HepG2 (cell line): ENCODE data around the gene RBBP8NL. TPM values are rescaled to one million over a fixed set of nuclear protein-coding genes. Genes with fewer than 3 reads are reported as not detected.

ENCODE experiments used
- ATAC-seq: fragments of 200-7000 bp; cut with Tn5 transposase; 3 replicates; pipeline ENCODE4 v1.9.1; 2020; ENCODE audit warnings: mild to moderate bottlenecking, moderate library complexity
- BruUV-seq: library from RNA; stranded (reverse); fragments of 400-500 nt; replicated peaks from 2 replicates; lab custom pipeline; 2021; lab: Mats Ljungman, UMichigan
- CTCF ChIA-PET: fragments of 300-600 bp; formaldehyde crosslinking; extraction: SDS; loops from one replicate; lab custom pipeline; 2021; ENCODE audit warnings: low total read pairs, inconsistent platforms, low intra/inter-chr PET ratio; lab: Yijun Ruan, JAX
- POLR2A ChIA-PET: fragments of 350-600 bp; sonication (Branson Sonifier 250); formaldehyde crosslinking; loops from one replicate; lab custom pipeline; 2020; ENCODE audit warnings: antibody characterized with exemption, inconsistent platforms; lab: Yijun Ruan, JAX
- DNase-seq: peaks from one replicate; pipeline ENCODE4 v3.0.0-alpha.2; 2015; ENCODE audit warnings: low spot score
- FAIRE-seq: peaks from 3 replicates; lab custom pipeline; 2011; peaks lifted over from hg19 to GRCh38; lab: Jason Lieb, UNC
- H2AFZ ChIP-seq: one replicate; pipeline ENCODE4 v1.6.1; 2011; ENCODE audit warnings: low read length, inconsistent platforms
- H3K27ac ChIP-seq: fragments of 300-600 bp; 3 replicates; pipeline ENCODE4 v1.8.0; 2011; ENCODE audit warnings: mixed run types, mild to moderate bottlenecking, mixed read lengths, low read length, inconsistent platforms; ENCODE audit not compliant: insufficient read depth; ENCODE audit errors: extremely low read length
- H3K27me3 ChIP-seq, 2 experiments: fragments of 200-600 bp in 1 of 2; 2 replicates in 1 of 2; 3 replicates in 1 of 2; pipeline versions ENCODE4 v1.6.0 to v1.8.0; 2011; ENCODE audit warnings: low read length in 2 of 2, mild to moderate bottlenecking in 2 of 2, moderate library complexity in 2 of 2, inconsistent platforms in 1 of 2; ENCODE audit not compliant: insufficient read depth in 2 of 2, control insufficient read depth in 1 of 2
- H3K36me3 ChIP-seq, 2 experiments: fragments of 200-600 bp in 1 of 2; replicated peaks in 1 of 2; 2 replicates in 1 of 2; 3 replicates in 1 of 2; pipeline versions ENCODE4 v1.5.1 to v1.8.0; 2011; ENCODE audit warnings: low read length in 2 of 2, inconsistent platforms in 1 of 2; ENCODE audit not compliant: insufficient read depth in 2 of 2, control insufficient read depth in 1 of 2
- H3K4me1 ChIP-seq: 2 replicates; pipeline ENCODE4 v1.5.1; 2012; ENCODE audit warnings: low read length, inconsistent platforms; ENCODE audit not compliant: insufficient read depth
- H3K4me2 ChIP-seq: 2 replicates; pipeline ENCODE4 v1.6.0; 2011; ENCODE audit warnings: low read depth, low read length, inconsistent platforms
- H3K4me3 ChIP-seq, 3 experiments: fragments of 200-600 bp in 1 of 3; sonication (generic), shearing (Covaris generic) in 1 of 3; replicated peaks in 1 of 3; 2 replicates each; pipeline ENCODE4 v1.5.1; 2011 to 2016; ENCODE audit warnings: low read length in 3 of 3, inconsistent platforms in 2 of 3, low read depth in 2 of 3, mild to moderate bottlenecking in 2 of 3, control low read depth in 1 of 3, mixed read lengths in 1 of 3; ENCODE audit not compliant: insufficient read depth in 1 of 3
- H3K79me2 ChIP-seq: one replicate; pipeline ENCODE4 v1.6.1; 2011; ENCODE audit warnings: low read length, inconsistent platforms; ENCODE audit not compliant: insufficient read depth
- H3K9ac ChIP-seq: 2 replicates; pipeline ENCODE4 v1.6.0; 2011; ENCODE audit warnings: mild to moderate bottlenecking, low read depth, low read length, inconsistent platforms; ENCODE audit not compliant: insufficient read depth
- H3K9me3 ChIP-seq: 2 replicates; pipeline ENCODE4 v1.5.1; 2012; ENCODE audit warnings: mild to moderate bottlenecking, low read length
- H4K20me1 ChIP-seq: 2 replicates; pipeline ENCODE4 v1.6.0; 2011; ENCODE audit warnings: inconsistent platforms, mild to moderate bottlenecking, low read length, moderate library complexity; ENCODE audit not compliant: insufficient read depth
- EED ChIP-seq: sonication (generic); formaldehyde crosslinking; IDR thresholded peaks from 2 replicates; pipeline ENCODE4 v1.5.0; 2020; ENCODE audit warnings: mild to moderate bottlenecking, missing genetic modification reagents
- FOXP1 ChIP-seq, 2 experiments: fragments of 450-650 bp in 1 of 2; IDR thresholded peaks; 2 replicates each; pipeline ENCODE4 v1.6.1; 2017 to 2018; ENCODE audit warnings: antibody characterized with exemption in 1 of 2
- IKZF1 ChIP-seq: fragments of 450-650 bp; IDR thresholded peaks from 2 replicates; pipeline ENCODE4 v1.7.1; 2016
- PCBP1 ChIP-seq: fragments of 200-400 bp; formaldehyde crosslinking; IDR thresholded peaks from 2 replicates; pipeline ENCODE4 v1.6.1; 2017; ENCODE audit warnings: mild to moderate bottlenecking, low read depth, low read length, borderline replicate concordance
- PCBP2 ChIP-seq: fragments of 200-400 bp; formaldehyde crosslinking; optimal IDR thresholded peaks from 2 replicates; pipeline ENCODE3; 2018; ENCODE audit warnings: low read length, low read depth; ENCODE audit not compliant: poor library complexity, severe bottlenecking
- REL ChIP-seq: sonication (generic); formaldehyde crosslinking; conservative IDR thresholded peaks from 2 replicates; pipeline ENCODE4 v1.8.0; 2022; ENCODE audit warnings: mild to moderate bottlenecking, missing genetic modification reagents, moderate library complexity
- SYNCRIP ChIP-seq: fragments of 200-400 bp; formaldehyde crosslinking; IDR thresholded peaks from 2 replicates; pipeline ENCODE4 v1.6.1; 2018; ENCODE audit warnings: mild to moderate bottlenecking, low read depth, low read length; ENCODE audit not compliant: insufficient read depth
- TBX2 ChIP-seq: sonication (generic); formaldehyde crosslinking; IDR thresholded peaks from 2 replicates; pipeline ENCODE4 v1.5.0; 2020; ENCODE audit warnings: missing genetic modification reagents, mild to moderate bottlenecking, borderline replicate concordance
- ZNF724P ChIP-seq: sonication (generic); formaldehyde crosslinking; IDR thresholded peaks from 2 replicates; pipeline ENCODE4 v1.8.0; 2022; ENCODE audit warnings: missing genetic modification reagents, borderline replicate concordance
- ZNF768 ChIP-seq: sonication (generic); formaldehyde crosslinking; IDR thresholded peaks from 2 replicates; pipeline ENCODE4 v1.4.0; 2020; ENCODE audit warnings: missing genetic modification reagents
- WGBS: methylation state at CpG from one replicate; pipeline ENCODE4 v1.1.6; 2017; ENCODE audit warnings: low lambda C conversion rate; 5-methylcytosine and 5-hydroxymethylcytosine counted together
- in situ Hi-C: cut with HindIII; loops from 2 replicates; pipeline ENCODE4 v1.10.0; 2017; ENCODE audit warnings: low pct_unique_long_range_greater_than_20kb; ENCODE audit not compliant: extremely low pct_ligation_motif_present
- intact Hi-C: fragments of 100-400 bp; cut with micrococcal nuclease; formaldehyde crosslinking; loops from one replicate; pipeline ENCODE4 v1.10.0; 2022; ENCODE audit not compliant: unreplicated experiment
- polyA plus RNA-seq, 8 experiments: library from polyadenylated mRNA; depleted of rRNA in 3 of 8; stranded (reverse) in 7 of 8; unstranded in 1 of 8; fragments of >200 nt; fragmentation: Illumina TruSeq in 4 of 8; extraction: Trizol in 4 of 8; gene quantifications; 2 replicates each; pipeline versions ENCODE4 v1.2.1 to v1.2.3, GENCODE V29; 2011 to 2016; ENCODE audit warnings: low read depth in 4 of 8, missing spikeins in 1 of 8, mixed read lengths in 1 of 8; ENCODE audit not compliant: insufficient read depth in 1 of 8
- total RNA-seq, 5 experiments: library from RNA; depleted of rRNA; stranded (reverse); fragments of >200 nt; fragmentation: Illumina TruSeq; extraction: Trizol; gene quantifications; 2 replicates each; pipeline ENCODE4 v1.2.3, GENCODE V29; 2016; ENCODE audit warnings: low read depth in 1 of 5
- TF ChIP-seq, protein P1 (sequence below): sonication (generic); formaldehyde crosslinking; IDR thresholded peaks from 2 replicates; pipeline ENCODE4 v1.4.0; 2020; ENCODE audit warnings: missing genetic modification reagents, low read depth, mild to moderate bottlenecking, borderline replicate concordance
- TF ChIP-seq, protein P2 (sequence below): sonication (generic); formaldehyde crosslinking; IDR thresholded peaks from 2 replicates; pipeline ENCODE4 v1.4.0; 2020; ENCODE audit warnings: missing genetic modification reagents, borderline replicate concordance
- TF ChIP-seq, protein P3 (sequence below): sonication (generic); formaldehyde crosslinking; IDR thresholded peaks from 2 replicates; pipeline ENCODE4 v1.4.0; 2020; ENCODE audit warnings: mild to moderate bottlenecking, missing genetic modification reagents

RBBP8NL gene
- total and polyA plus RNA-seq, 2 of the 13 experiments (the other 11 are each of a cell fraction or from before 2014, with no cell fraction given) = 0.69 to 0.86 TPM

DNA sequence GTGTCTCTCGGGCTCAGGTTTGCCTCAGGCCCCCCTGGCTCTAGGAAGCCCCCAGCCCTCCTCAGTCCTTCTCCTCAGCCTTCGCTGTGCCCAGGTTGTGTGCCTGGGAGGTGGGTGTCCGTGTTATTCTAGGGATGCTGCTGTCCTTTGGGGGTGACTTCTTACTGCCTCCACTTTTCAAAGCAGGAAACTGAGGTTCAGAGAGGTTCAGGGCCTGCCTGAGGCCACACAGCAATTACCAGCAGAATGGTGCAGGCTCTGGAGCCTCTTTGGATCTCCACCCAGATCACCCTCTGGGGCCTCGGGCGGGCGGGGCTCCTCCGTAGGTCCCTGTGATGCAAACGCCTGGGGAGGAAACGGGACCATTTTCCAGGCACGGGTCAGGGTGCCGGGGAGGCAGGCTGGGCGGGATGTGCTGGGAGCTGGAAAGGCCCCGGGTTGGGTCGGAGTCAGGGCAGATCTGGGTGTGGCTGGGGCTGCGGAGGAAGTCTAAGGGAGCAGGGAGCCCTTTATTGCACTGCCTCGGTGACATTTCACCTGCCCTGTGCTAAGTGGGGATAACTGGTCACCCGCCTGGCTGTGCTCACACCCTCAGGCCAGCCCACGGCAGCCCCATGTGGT is 25.2 kb upstream of the RBBP8NL start (continued):
- TF ChIP-seq, protein P1, sequence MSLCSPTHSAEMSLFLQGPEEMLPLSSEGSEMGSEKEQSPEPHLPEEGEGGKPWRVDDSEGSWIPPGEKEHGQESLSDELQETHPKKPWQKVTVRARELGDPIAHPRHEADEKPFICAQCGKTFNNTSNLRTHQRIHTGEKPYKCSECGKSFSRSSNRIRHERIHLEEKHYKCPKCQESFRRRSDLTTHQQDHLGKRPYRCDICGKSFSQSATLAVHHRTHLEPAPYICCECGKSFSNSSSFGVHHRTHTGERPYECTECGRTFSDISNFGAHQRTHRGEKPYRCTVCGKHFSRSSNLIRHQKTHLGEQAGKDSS (CRISPR knock-in tag) = no peak
- TF ChIP-seq EED (CRISPR knock-in tag) (no peak), ZNF768 (CRISPR knock-in tag) (peak; percentile 98), ZNF724P (no peak), REL (CRISPR knock-in tag) (no peak)
- TF ChIP-seq, protein P2, sequence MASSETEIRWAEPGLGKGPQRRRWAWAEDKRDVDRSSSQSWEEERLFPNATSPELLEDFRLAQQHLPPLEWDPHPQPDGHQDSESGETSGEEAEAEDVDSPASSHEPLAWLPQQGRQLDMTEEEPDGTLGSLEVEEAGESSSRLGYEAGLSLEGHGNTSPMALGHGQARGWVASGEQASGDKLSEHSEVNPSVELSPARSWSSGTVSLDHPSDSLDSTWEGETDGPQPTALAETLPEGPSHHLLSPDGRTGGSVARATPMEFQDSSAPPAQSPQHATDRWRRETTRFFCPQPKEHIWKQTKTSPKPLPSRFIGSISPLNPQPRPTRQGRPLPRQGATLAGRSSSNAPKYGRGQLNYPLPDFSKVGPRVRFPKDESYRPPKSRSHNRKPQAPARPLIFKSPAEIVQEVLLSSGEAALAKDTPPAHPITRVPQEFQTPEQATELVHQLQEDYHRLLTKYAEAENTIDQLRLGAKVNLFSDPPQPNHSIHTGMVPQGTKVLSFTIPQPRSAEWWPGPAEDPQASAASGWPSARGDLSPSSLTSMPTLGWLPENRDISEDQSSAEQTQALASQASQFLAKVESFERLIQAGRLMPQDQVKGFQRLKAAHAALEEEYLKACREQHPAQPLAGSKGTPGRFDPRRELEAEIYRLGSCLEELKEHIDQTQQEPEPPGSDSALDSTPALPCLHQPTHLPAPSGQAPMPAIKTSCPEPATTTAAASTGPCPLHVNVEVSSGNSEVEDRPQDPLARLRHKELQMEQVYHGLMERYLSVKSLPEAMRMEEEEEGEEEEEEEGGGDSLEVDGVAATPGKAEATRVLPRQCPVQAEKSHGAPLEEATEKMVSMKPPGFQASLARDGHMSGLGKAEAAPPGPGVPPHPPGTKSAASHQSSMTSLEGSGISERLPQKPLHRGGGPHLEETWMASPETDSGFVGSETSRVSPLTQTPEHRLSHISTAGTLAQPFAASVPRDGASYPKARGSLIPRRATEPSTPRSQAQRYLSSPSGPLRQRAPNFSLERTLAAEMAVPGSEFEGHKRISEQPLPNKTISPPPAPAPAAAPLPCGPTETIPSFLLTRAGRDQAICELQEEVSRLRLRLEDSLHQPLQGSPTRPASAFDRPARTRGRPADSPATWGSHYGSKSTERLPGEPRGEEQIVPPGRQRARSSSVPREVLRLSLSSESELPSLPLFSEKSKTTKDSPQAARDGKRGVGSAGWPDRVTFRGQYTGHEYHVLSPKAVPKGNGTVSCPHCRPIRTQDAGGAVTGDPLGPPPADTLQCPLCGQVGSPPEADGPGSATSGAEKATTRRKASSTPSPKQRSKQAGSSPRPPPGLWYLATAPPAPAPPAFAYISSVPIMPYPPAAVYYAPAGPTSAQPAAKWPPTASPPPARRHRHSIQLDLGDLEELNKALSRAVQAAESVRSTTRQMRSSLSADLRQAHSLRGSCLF (CRISPR knock-in tag) = no peak

DNA sequence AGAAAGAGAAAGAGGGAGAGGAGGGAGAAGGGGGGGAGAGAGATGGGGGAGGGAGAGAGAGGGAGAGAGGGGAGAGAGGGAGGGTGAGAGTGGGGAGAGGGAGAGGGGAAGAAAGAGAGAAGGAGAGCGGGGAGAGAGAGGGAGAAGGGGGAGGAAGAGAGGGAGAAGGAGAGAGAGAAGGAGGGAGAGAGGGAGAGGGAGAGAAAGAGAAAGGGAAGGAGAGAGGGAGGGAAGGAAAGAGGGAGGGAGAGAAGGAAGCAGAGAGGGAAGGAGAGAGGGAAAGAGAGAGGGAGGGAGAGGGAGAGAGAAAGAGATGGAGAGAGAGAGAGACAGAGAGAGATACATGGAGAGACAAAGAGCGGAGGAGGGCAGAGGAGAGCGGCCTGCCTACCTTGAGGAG is 24.6 kb upstream of the RBBP8NL start:
- ChIA-PET CTCF (no interaction called here), POLR2A (no interaction called here)
- H3K9ac ChIP-seq = no peak overlapping the region
- no peak for ATAC-seq
- no peaks in the 10 kb centered on the region for H3K4me1 ChIP-seq
- intact Hi-C loops = no loop called here
- H3K27ac ChIP-seq = no peak overlapping the region
- 79% methylated on average over 3 of the region's 3 CpGs for WGBS
- BruUV-seq = no TSS peak
- in situ Hi-C loops = no loop called here
- H4K20me1 ChIP-seq = no peaks in the 10 kb centered on the region; the same call in 1 of the 2 replicates
- peaks cover 38 to 79% of the 10 kb centered on the region in 2 experiments for H3K27me3 ChIP-seq
- H3K9me3 ChIP-seq = no peaks in the 10 kb centered on the region
- H3K79me2 ChIP-seq = no peaks in the 10 kb centered on the region
- DNase-seq = no peak
- no peak for FAIRE-seq
- H3K36me3 ChIP-seq = no peaks in the 10 kb centered on the region
- H3K4me3 ChIP-seq = no peak overlapping the region
- no peak overlapping the region for H3K4me2 ChIP-seq
- H2AFZ ChIP-seq = no peak overlapping the region
- peak; percentile 92 for TF ChIP-seq PCBP2
- no peak for TF ChIP-seq IKZF1
- TF ChIP-seq PCBP1 = peak; percentile 34; the same call in 1 of the 2 replicates
- TF ChIP-seq SYNCRIP = no peak
- no peak for TF ChIP-seq TBX2 (CRISPR knock-in tag)
- TF ChIP-seq, protein P3, sequence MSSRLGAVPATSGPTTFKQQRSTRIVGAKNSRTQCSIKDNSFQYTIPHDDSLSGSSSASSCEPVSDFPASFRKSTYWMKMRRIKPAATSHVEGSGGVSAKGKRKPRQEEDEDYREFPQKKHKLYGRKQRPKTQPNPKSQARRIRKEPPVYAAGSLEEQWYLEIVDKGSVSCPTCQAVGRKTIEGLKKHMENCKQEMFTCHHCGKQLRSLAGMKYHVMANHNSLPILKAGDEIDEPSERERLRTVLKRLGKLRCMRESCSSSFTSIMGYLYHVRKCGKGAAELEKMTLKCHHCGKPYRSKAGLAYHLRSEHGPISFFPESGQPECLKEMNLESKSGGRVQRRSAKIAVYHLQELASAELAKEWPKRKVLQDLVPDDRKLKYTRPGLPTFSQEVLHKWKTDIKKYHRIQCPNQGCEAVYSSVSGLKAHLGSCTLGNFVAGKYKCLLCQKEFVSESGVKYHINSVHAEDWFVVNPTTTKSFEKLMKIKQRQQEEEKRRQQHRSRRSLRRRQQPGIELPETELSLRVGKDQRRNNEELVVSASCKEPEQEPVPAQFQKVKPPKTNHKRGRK (CRISPR knock-in tag) = no peak
- TF ChIP-seq FOXP1 (IDR thresholded peaks at IDR 0.05) = 0 out of 2 replicates have a peak, but pooled peaks have one; percentile 11
- TF ChIP-seq FOXP1 (CRISPR knock-in tag; IDR thresholded peaks at IDR 0.05) = no peak
